HepG2 (cell line): ENCODE results near the gene TGFBI. TPM values are rescaled to one million over a fixed set of nuclear protein-coding genes. Genes with fewer than 3 reads are reported as not detected.

ENCODE experiments used
- ATAC-seq: fragments of 200-7000 bp; cut with Tn5 transposase; 3 replicates; pipeline ENCODE4 v1.9.1; 2020; ENCODE audit warnings: mild to moderate bottlenecking, moderate library complexity
- BruUV-seq: library from RNA; stranded (reverse); fragments of 400-500 nt; replicated peaks from 2 replicates; lab custom pipeline; 2021; lab: Mats Ljungman, UMichigan
- CTCF ChIA-PET: fragments of 300-600 bp; formaldehyde crosslinking; extraction: SDS; loops from one replicate; lab custom pipeline; 2021; ENCODE audit warnings: low total read pairs, inconsistent platforms, low intra/inter-chr PET ratio; lab: Yijun Ruan, JAX
- POLR2A ChIA-PET: fragments of 350-600 bp; sonication (Branson Sonifier 250); formaldehyde crosslinking; loops from one replicate; lab custom pipeline; 2020; ENCODE audit warnings: antibody characterized with exemption, inconsistent platforms; lab: Yijun Ruan, JAX
- DNase-seq: peaks from one replicate; pipeline ENCODE4 v3.0.0-alpha.2; 2015; ENCODE audit warnings: low spot score
- FAIRE-seq: peaks from 3 replicates; lab custom pipeline; 2011; peaks lifted over from hg19 to GRCh38; lab: Jason Lieb, UNC
- H2AFZ ChIP-seq: one replicate; pipeline ENCODE4 v1.6.1; 2011; ENCODE audit warnings: low read length, inconsistent platforms
- H3K27ac ChIP-seq: fragments of 300-600 bp; 3 replicates; pipeline ENCODE4 v1.8.0; 2011; ENCODE audit warnings: mixed run types, mild to moderate bottlenecking, mixed read lengths, low read length, inconsistent platforms; ENCODE audit not compliant: insufficient read depth; ENCODE audit errors: extremely low read length
- H3K27me3 ChIP-seq, 2 experiments: fragments of 200-600 bp in 1 of 2; 2 replicates in 1 of 2; 3 replicates in 1 of 2; pipeline versions ENCODE4 v1.6.0 to v1.8.0; 2011; ENCODE audit warnings: low read length in 2 of 2, mild to moderate bottlenecking in 2 of 2, moderate library complexity in 2 of 2, inconsistent platforms in 1 of 2; ENCODE audit not compliant: insufficient read depth in 2 of 2, control insufficient read depth in 1 of 2
- H3K36me3 ChIP-seq, 2 experiments: fragments of 200-600 bp in 1 of 2; replicated peaks in 1 of 2; 2 replicates in 1 of 2; 3 replicates in 1 of 2; pipeline versions ENCODE4 v1.5.1 to v1.8.0; 2011; ENCODE audit warnings: low read length in 2 of 2, inconsistent platforms in 1 of 2; ENCODE audit not compliant: insufficient read depth in 2 of 2, control insufficient read depth in 1 of 2
- H3K4me1 ChIP-seq: 2 replicates; pipeline ENCODE4 v1.5.1; 2012; ENCODE audit warnings: low read length, inconsistent platforms; ENCODE audit not compliant: insufficient read depth
- H3K4me2 ChIP-seq: 2 replicates; pipeline ENCODE4 v1.6.0; 2011; ENCODE audit warnings: low read depth, low read length, inconsistent platforms
- H3K4me3 ChIP-seq, 3 experiments: fragments of 200-600 bp in 1 of 3; sonication (generic), shearing (Covaris generic) in 1 of 3; replicated peaks in 1 of 3; 2 replicates each; pipeline ENCODE4 v1.5.1; 2011 to 2016; ENCODE audit warnings: low read length in 3 of 3, inconsistent platforms in 2 of 3, low read depth in 2 of 3, mild to moderate bottlenecking in 2 of 3, control low read depth in 1 of 3, mixed read lengths in 1 of 3; ENCODE audit not compliant: insufficient read depth in 1 of 3
- H3K79me2 ChIP-seq: one replicate; pipeline ENCODE4 v1.6.1; 2011; ENCODE audit warnings: low read length, inconsistent platforms; ENCODE audit not compliant: insufficient read depth
- H3K9ac ChIP-seq: 2 replicates; pipeline ENCODE4 v1.6.0; 2011; ENCODE audit warnings: mild to moderate bottlenecking, low read depth, low read length, inconsistent platforms; ENCODE audit not compliant: insufficient read depth
- H3K9me3 ChIP-seq: 2 replicates; pipeline ENCODE4 v1.5.1; 2012; ENCODE audit warnings: mild to moderate bottlenecking, low read length
- H4K20me1 ChIP-seq: 2 replicates; pipeline ENCODE4 v1.6.0; 2011; ENCODE audit warnings: inconsistent platforms, mild to moderate bottlenecking, low read length, moderate library complexity; ENCODE audit not compliant: insufficient read depth
- EHMT2 ChIP-seq: fragments of 200-600 bp; sonication (generic); IDR thresholded peaks from 2 replicates; pipeline ENCODE4 v1.7.0; 2017; ENCODE audit warnings: antibody characterized with exemption, low read depth, low read length, borderline replicate concordance
- EP300 ChIP-seq, 3 experiments: sonication (generic) in 1 of 3; formaldehyde crosslinking in 1 of 3; IDR thresholded peaks; 2 replicates each; pipeline versions ENCODE4 v1.5.1 to v1.6.1; 2011 to 2020; ENCODE audit warnings: low read depth in 2 of 3, low read length in 2 of 3, borderline replicate concordance in 1 of 3, improper control_type of control experiment in 1 of 3, mild to moderate bottlenecking in 1 of 3, missing genetic modification reagents in 1 of 3, moderate library complexity in 1 of 3
- ETS1 ChIP-seq: sonication (generic); formaldehyde crosslinking; IDR thresholded peaks from 2 replicates; pipeline ENCODE4 v1.4.0; 2020; ENCODE audit warnings: missing genetic modification reagents
- HNRNPK ChIP-seq: fragments of 200-400 bp; formaldehyde crosslinking; IDR thresholded peaks from 2 replicates; pipeline ENCODE4 v1.6.1; 2018; ENCODE audit warnings: low read length, low read depth, moderate library complexity, mild to moderate bottlenecking; ENCODE audit not compliant: poor library complexity, severe bottlenecking
- KLF9 ChIP-seq: IDR thresholded peaks from 2 replicates; pipeline ENCODE4 v1.6.1; 2016; ENCODE audit warnings: low read depth
- NCOA2 ChIP-seq: sonication (generic); formaldehyde crosslinking; IDR thresholded peaks from 2 replicates; pipeline ENCODE4 v1.8.0; 2022; ENCODE audit warnings: inconsistent platforms
- POLR2AphosphoS5 ChIP-seq: IDR thresholded peaks from 2 replicates; pipeline ENCODE4 v1.6.1; 2012; ENCODE audit warnings: low read depth, low read length
- SETDB1 ChIP-seq: sonication (generic); formaldehyde crosslinking; IDR thresholded peaks from 2 replicates; pipeline ENCODE4 v1.5.1; 2020; ENCODE audit warnings: missing genetic modification reagents, mild to moderate bottlenecking, borderline replicate concordance
- SMARCC2 ChIP-seq: fragments of 450-650 bp; IDR thresholded peaks from 2 replicates; pipeline ENCODE4 v1.6.1; 2017; ENCODE audit warnings: antibody characterized with exemption, mild to moderate bottlenecking
- ZNF12 ChIP-seq: sonication (generic); formaldehyde crosslinking; IDR thresholded peaks from 2 replicates; pipeline ENCODE4 v1.5.0; 2020; ENCODE audit warnings: missing genetic modification reagents
- ZNF24 ChIP-seq: fragments of 450-650 bp; IDR thresholded peaks from 2 replicates; pipeline ENCODE4 v1.6.1; 2017; ENCODE audit warnings: antibody characterized with exemption, mild to moderate bottlenecking
- ZNF382 ChIP-seq: sonication (generic); formaldehyde crosslinking; IDR thresholded peaks from 2 replicates; pipeline ENCODE4 v1.5.0; 2020; ENCODE audit warnings: missing genetic modification reagents, mild to moderate bottlenecking, borderline replicate concordance
- ZNF660 ChIP-seq: sonication (generic); formaldehyde crosslinking; IDR thresholded peaks from 2 replicates; pipeline ENCODE4 v1.5.1; 2020; ENCODE audit warnings: mild to moderate bottlenecking, low read depth, missing genetic modification reagents, borderline replicate concordance
- WGBS: methylation state at CpG from one replicate; pipeline ENCODE4 v1.1.6; 2017; ENCODE audit warnings: low lambda C conversion rate; 5-methylcytosine and 5-hydroxymethylcytosine counted together
- in situ Hi-C: cut with HindIII; loops from 2 replicates; pipeline ENCODE4 v1.10.0; 2017; ENCODE audit warnings: low pct_unique_long_range_greater_than_20kb; ENCODE audit not compliant: extremely low pct_ligation_motif_present
- intact Hi-C: fragments of 100-400 bp; cut with micrococcal nuclease; formaldehyde crosslinking; loops from one replicate; pipeline ENCODE4 v1.10.0; 2022; ENCODE audit not compliant: unreplicated experiment
- polyA plus RNA-seq, 8 experiments: library from polyadenylated mRNA; depleted of rRNA in 3 of 8; stranded (reverse) in 7 of 8; unstranded in 1 of 8; fragments of >200 nt; fragmentation: Illumina TruSeq in 4 of 8; extraction: Trizol in 4 of 8; gene quantifications; 2 replicates each; pipeline versions ENCODE4 v1.2.1 to v1.2.3, GENCODE V29; 2011 to 2016; ENCODE audit warnings: low read depth in 4 of 8, missing spikeins in 1 of 8, mixed read lengths in 1 of 8; ENCODE audit not compliant: insufficient read depth in 1 of 8
- total RNA-seq, 5 experiments: library from RNA; depleted of rRNA; stranded (reverse); fragments of >200 nt; fragmentation: Illumina TruSeq; extraction: Trizol; gene quantifications; 2 replicates each; pipeline ENCODE4 v1.2.3, GENCODE V29; 2016; ENCODE audit warnings: low read depth in 1 of 5

TGFBI gene
- total and polyA plus RNA-seq, 2 of the 13 experiments (the other 11 are each of a cell fraction or from before 2014, with no cell fraction given), result 275 to 457 TPM

- H3K4me3 ChIP-seq, result no peak overlapping the region
- H3K27me3 ChIP-seq, result no peaks in the 10 kb centered on the region
- H3K9ac ChIP-seq, result no peak overlapping the region
- POLR2A ChIA-PET, result interaction anchor here (1.1 to 4.7 kb wide), 2 partner anchors 14 to 71 kb away, joined by 4 to 37 read pairs; no protein-coding TSS in a partner anchor
- H3K4me2 ChIP-seq, result no peak overlapping the region
- TF ChIP-seq HNRNPK (no peak), ZNF660 (CRISPR knock-in tag) (no peak), ETS1 (no peak), ZNF12 (CRISPR knock-in tag) (no peak), NCOA2 (CRISPR knock-in tag) (no peak), POLR2AphosphoS5 (no peak), ZNF382 (CRISPR knock-in tag) (no peak), ZNF24 (no peak), EP300 (IDR thresholded peaks at IDR 0.05; ENCODE audit: low read depth in 2 of 2, low read length in 2 of 2) (no peak), EP300 (CRISPR knock-in tag; IDR thresholded peaks at IDR 0.05; ENCODE audit: borderline replicate concordance) (no peak), SMARCC2 (no peak), KLF9 (CRISPR knock-in tag) (no peak), EHMT2 (no peak), SETDB1 (CRISPR knock-in tag) (no peak)
- intact Hi-C loops, result no loop called here
- FAIRE-seq, result no peak
- H3K79me2 ChIP-seq, result no peaks in the 10 kb centered on the region
- no peaks in the 10 kb centered on the region for H3K9me3 ChIP-seq
- CTCF ChIA-PET, result no interaction called here
- 96% methylated on average over 3 of the region's 3 CpGs for WGBS
- no peak overlapping the region for H2AFZ ChIP-seq
- H4K20me1 ChIP-seq, result no peaks in the 10 kb centered on the region
- in situ Hi-C loops, result no loop called here
- no peaks in the 10 kb centered on the region for H3K36me3 ChIP-seq
- no peak for ATAC-seq
- DNase-seq, result no peak
- H3K27ac ChIP-seq, result no peak overlapping the region
- no TSS peak for BruUV-seq
- peaks cover 10% of the 10 kb centered on the region for H3K4me1 ChIP-seq
Measured at GRCh38 chr5:135986891-135987401, 41.8 kb upstream of the TGFBI start.
